HEK293 (cell line): ENCODE data around the gene CYP4F2.

Experiments
- BCL11B ChIP-seq: fragments of 450-650 bp; formaldehyde crosslinking; IDR thresholded peaks from 2 replicates; pipeline ENCODE4 v1.5.1; 2016; ENCODE audit warnings: low read depth, missing biosample characterization, missing genetic modification characterization
- HOXA7 ChIP-seq: sonication (generic); formaldehyde crosslinking; IDR thresholded peaks from 2 replicates; pipeline ENCODE4 v1.8.1; 2022; ENCODE audit warnings: missing genetic modification reagents, borderline replicate concordance
- HOXD13 ChIP-seq: sonication (generic); formaldehyde crosslinking; IDR thresholded peaks from 2 replicates; pipeline ENCODE4 v1.8.0; 2022; ENCODE audit warnings: missing genetic modification reagents, borderline replicate concordance
- KLF8 ChIP-seq: fragments of 450-650 bp; formaldehyde crosslinking; IDR thresholded peaks from 2 replicates; pipeline ENCODE4 v1.5.1; 2016; ENCODE audit warnings: missing biosample characterization, missing genetic modification characterization
- MZF1 ChIP-seq: fragments of 450-650 bp; formaldehyde crosslinking; IDR thresholded peaks from 2 replicates; pipeline ENCODE4 v1.5.1; 2017; ENCODE audit warnings: missing biosample characterization, missing genetic modification characterization, borderline replicate concordance
- SALL2 ChIP-seq: fragments of 450-650 bp; formaldehyde crosslinking; IDR thresholded peaks from 2 replicates; pipeline ENCODE4 v1.5.0; 2017; ENCODE audit warnings: missing biosample characterization, mild to moderate bottlenecking, missing genetic modification characterization, borderline replicate concordance
- SETDB1 ChIP-seq: IDR thresholded peaks from one replicate; pipeline ENCODE4 v1.6.1; 2017; ENCODE audit warnings: mild to moderate bottlenecking, low read length, moderate library complexity, mixed read lengths; ENCODE audit not compliant: insufficient read length
- SP7 ChIP-seq: fragments of 450-650 bp; formaldehyde crosslinking; IDR thresholded peaks from 2 replicates; pipeline ENCODE4 v1.5.1; 2016; ENCODE audit warnings: missing biosample characterization, missing genetic modification characterization
- YY2 ChIP-seq: fragments of 450-650 bp; formaldehyde crosslinking; IDR thresholded peaks from 2 replicates; pipeline ENCODE4 v1.5.1; 2016; ENCODE audit warnings: missing biosample characterization, missing genetic modification characterization
- ZBTB20 ChIP-seq: fragments of 450-650 bp; formaldehyde crosslinking; IDR thresholded peaks from 2 replicates; pipeline ENCODE4 v1.5.1; 2016; ENCODE audit warnings: missing biosample characterization, missing genetic modification characterization
- ZBTB7A ChIP-seq: fragments of 450-650 bp; formaldehyde crosslinking; IDR thresholded peaks from 2 replicates; pipeline ENCODE4 v1.5.1; 2016; ENCODE audit warnings: low read depth, missing biosample characterization, missing genetic modification characterization
- ZNF112 ChIP-seq: fragments of 450-650 bp; formaldehyde crosslinking; IDR thresholded peaks from 2 replicates; pipeline ENCODE4 v1.5.0; 2017; ENCODE audit warnings: missing biosample characterization, missing genetic modification characterization
- ZNF133 ChIP-seq: fragments of 450-650 bp; formaldehyde crosslinking; IDR thresholded peaks from 2 replicates; pipeline ENCODE4 v1.5.1; 2016; ENCODE audit warnings: missing biosample characterization, missing genetic modification characterization
- ZNF146 ChIP-seq: fragments of 450-650 bp; formaldehyde crosslinking; IDR thresholded peaks from 2 replicates; pipeline ENCODE4 v1.5.1; 2016; ENCODE audit warnings: missing biosample characterization, missing genetic modification characterization
- ZNF175 ChIP-seq: fragments of 450-650 bp; formaldehyde crosslinking; IDR thresholded peaks from 2 replicates; pipeline ENCODE4 v1.5.1; 2016; ENCODE audit warnings: missing biosample characterization, missing genetic modification characterization
- ZNF184 ChIP-seq: fragments of 450-650 bp; IDR thresholded peaks from 2 replicates; pipeline ENCODE4 v1.5.1; 2018; ENCODE audit warnings: missing biosample characterization, mild to moderate bottlenecking, missing genetic modification characterization
- ZNF239 ChIP-seq: fragments of 450-650 bp; formaldehyde crosslinking; IDR thresholded peaks from 2 replicates; pipeline ENCODE4 v1.5.1; 2016; ENCODE audit warnings: missing biosample characterization, missing genetic modification characterization
- ZNF302 ChIP-seq: fragments of 450-650 bp; formaldehyde crosslinking; IDR thresholded peaks from 2 replicates; pipeline ENCODE4 v1.5.1; 2016; ENCODE audit warnings: missing biosample characterization, missing genetic modification characterization, low read depth
- ZNF335 ChIP-seq: fragments of 450-650 bp; formaldehyde crosslinking; conservative IDR thresholded peaks from 2 replicates; pipeline ENCODE4 v1.5.1; 2016; ENCODE audit warnings: missing biosample characterization, missing genetic modification characterization
- ZNF350 ChIP-seq: fragments of 450-650 bp; formaldehyde crosslinking; IDR thresholded peaks from 2 replicates; pipeline ENCODE4 v1.5.0; 2017; ENCODE audit warnings: missing biosample characterization, mild to moderate bottlenecking, missing genetic modification characterization
- ZNF610 ChIP-seq: fragments of 450-650 bp; formaldehyde crosslinking; IDR thresholded peaks from 2 replicates; pipeline ENCODE4 v1.5.1; 2016; ENCODE audit warnings: missing biosample characterization, missing genetic modification characterization, borderline replicate concordance
- ZNF626 ChIP-seq: fragments of 450-650 bp; sonication (Bioruptor Pico); formaldehyde crosslinking; IDR thresholded peaks from 2 replicates; pipeline ENCODE4 v1.5.1; 2018; ENCODE audit warnings: missing biosample characterization, missing genetic modification characterization, inconsistent platforms
- ZNF670 ChIP-seq: fragments of 450-650 bp; formaldehyde crosslinking; IDR thresholded peaks from 2 replicates; pipeline ENCODE4 v1.5.1; 2016; ENCODE audit warnings: missing biosample characterization, missing genetic modification characterization, low read depth
- ZNF701 ChIP-seq: fragments of 450-650 bp; formaldehyde crosslinking; IDR thresholded peaks from 2 replicates; pipeline ENCODE4 v1.5.1; 2016; ENCODE audit warnings: missing biosample characterization, missing genetic modification characterization
- ZNF792 ChIP-seq: fragments of 450-650 bp; formaldehyde crosslinking; IDR thresholded peaks from 2 replicates; pipeline ENCODE4 v1.5.1; 2016; ENCODE audit warnings: missing biosample characterization, missing genetic modification characterization
- ZNF837 ChIP-seq: fragments of 450-650 bp; formaldehyde crosslinking; IDR thresholded peaks from 2 replicates; pipeline ENCODE4 v1.5.1; 2016; ENCODE audit warnings: missing biosample characterization, missing genetic modification characterization
- TF ChIP-seq, protein P1 (sequence below): fragments of 450-650 bp; formaldehyde crosslinking; IDR thresholded peaks from 2 replicates; pipeline ENCODE4 v1.5.1; 2016; ENCODE audit warnings: missing biosample characterization, missing genetic modification characterization
- TF ChIP-seq, protein P2 (sequence below): fragments of 450-650 bp; formaldehyde crosslinking; conservative IDR thresholded peaks from 2 replicates; pipeline ENCODE4 v1.5.1; 2016; ENCODE audit warnings: low read depth, missing biosample characterization, missing genetic modification characterization
- TF ChIP-seq, protein P3 (sequence below): fragments of 450-650 bp; formaldehyde crosslinking; IDR thresholded peaks from 2 replicates; pipeline ENCODE4 v1.5.1; 2016; ENCODE audit warnings: missing biosample characterization, missing genetic modification characterization
- TF ChIP-seq, protein P4 (sequence below): IDR thresholded peaks from 2 replicates; pipeline ENCODE4 v1.6.1; 2011; ENCODE audit warnings: mild to moderate bottlenecking, low read depth, low read length, borderline replicate concordance
- TF ChIP-seq, protein P5 (sequence below): fragments of 450-650 bp; formaldehyde crosslinking; IDR thresholded peaks from 2 replicates; pipeline ENCODE4 v1.5.1; 2016; ENCODE audit warnings: missing biosample characterization, missing genetic modification characterization

CYP4F2 gene

DNA sequence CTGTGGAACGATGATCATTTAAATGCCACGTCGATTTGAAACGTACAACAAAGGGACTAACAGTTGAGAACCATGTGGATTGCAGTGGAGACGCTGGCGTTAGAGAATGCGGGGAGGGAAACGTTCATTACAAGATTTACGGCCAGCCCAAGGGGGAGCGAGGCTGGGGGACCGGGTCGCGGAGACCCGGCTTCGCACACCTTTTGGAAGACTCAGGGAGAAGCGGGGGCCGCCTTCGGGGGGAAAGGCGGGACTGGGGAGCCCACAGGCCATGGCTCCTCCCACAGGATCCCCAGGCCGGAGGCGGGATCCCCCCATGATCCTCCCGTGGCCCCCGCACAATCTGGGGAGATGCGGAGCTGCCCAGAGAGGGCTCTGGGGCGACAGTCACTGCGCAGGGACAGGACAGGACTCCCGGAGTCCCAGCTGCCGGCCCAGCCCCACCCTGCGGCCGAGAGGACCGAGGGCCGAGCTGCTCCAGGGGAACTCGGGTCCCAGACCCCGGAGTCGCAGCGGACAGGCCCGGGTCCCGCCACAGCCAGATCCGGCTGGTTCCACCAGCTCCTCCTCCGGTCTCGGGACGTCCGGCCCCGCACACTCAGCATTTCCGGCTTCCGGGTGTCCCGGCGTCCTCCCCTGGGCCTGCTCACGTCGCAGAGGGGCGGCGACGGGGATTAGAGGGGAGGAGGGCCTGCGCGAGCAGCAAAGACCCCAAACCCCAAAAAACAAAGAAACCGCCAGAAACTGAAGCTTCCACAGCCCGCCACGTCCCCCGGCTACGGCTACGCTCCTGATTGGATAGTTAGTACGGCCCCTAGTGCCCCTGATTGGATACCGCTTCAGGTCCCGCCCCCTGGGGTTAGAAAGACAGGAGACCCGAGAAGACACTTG is 61.3 kb downstream of the CYP4F2 start (continued):
- TF ChIP-seq, protein P1, sequence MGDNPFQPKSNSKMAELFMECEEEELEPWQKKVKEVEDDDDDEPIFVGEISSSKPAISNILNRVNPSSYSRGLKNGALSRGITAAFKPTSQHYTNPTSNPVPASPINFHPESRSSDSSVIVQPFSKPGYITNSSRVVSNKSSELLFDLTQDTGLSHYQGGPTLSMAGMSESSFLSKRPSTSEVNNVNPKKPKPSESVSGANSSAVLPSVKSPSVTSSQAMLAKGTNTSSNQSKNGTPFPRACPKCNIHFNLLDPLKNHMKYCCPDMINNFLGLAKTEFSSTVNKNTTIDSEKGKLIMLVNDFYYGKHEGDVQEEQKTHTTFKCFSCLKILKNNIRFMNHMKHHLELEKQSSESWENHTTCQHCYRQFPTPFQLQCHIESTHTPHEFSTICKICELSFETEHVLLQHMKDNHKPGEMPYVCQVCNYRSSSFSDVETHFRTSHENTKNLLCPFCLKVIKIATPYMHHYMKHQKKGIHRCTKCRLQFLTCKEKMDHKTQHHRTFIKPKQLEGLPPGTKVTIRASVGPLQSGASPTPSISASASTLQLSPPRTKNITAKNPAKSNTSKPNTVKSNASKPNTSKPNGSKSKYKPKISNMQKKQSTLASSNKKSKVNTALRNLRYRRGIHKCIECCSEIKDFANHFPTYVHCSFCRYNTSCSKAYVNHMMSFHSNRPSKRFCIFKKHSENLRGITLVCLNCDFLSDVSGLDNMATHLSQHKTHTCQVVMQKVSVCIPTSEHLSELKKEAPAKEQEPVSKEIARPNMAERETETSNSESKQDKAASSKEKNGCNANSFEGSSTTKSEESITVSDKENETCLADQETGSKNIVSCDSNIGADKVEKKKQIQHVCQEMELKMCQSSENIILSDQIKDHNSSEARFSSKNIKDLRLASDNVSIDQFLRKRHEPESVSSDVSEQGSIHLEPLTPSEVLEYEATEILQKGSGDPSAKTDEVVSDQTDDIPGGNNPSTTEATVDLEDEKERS (tag by site-specific recombination) = no peak
- TF ChIP-seq ZNF146 (tag by site-specific recombination) = no peak
- peak; percentile 50 for TF ChIP-seq SP7
- TF ChIP-seq ZNF610 (tag by site-specific recombination) = no peak
- TF ChIP-seq, protein P2, sequence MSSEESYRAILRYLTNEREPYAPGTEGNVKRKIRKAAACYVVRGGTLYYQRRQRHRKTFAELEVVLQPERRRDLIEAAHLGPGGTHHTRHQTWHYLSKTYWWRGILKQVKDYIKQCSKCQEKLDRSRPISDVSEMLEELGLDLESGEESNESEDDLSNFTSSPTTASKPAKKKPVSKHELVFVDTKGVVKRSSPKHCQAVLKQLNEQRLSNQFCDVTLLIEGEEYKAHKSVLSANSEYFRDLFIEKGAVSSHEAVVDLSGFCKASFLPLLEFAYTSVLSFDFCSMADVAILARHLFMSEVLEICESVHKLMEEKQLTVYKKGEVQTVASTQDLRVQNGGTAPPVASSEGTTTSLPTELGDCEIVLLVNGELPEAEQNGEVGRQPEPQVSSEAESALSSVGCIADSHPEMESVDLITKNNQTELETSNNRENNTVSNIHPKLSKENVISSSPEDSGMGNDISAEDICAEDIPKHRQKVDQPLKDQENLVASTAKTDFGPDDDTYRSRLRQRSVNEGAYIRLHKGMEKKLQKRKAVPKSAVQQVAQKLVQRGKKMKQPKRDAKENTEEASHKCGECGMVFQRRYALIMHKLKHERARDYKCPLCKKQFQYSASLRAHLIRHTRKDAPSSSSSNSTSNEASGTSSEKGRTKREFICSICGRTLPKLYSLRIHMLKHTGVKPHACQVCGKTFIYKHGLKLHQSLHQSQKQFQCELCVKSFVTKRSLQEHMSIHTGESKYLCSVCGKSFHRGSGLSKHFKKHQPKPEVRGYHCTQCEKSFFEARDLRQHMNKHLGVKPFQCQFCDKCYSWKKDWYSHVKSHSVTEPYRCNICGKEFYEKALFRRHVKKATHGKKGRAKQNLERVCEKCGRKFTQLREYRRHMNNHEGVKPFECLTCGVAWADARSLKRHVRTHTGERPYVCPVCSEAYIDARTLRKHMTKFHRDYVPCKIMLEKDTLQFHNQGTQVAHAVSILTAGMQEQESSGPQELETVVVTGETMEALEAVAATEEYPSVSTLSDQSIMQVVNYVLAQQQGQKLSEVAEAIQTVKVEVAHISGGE (tag by site-specific recombination) = peak; percentile 98
- no peak for TF ChIP-seq ZNF112 (tag by site-specific recombination)
- no peak for TF ChIP-seq SETDB1
- no peak for TF ChIP-seq ZNF626 (tag by site-specific recombination)
- no peak for TF ChIP-seq ZNF670
- TF ChIP-seq HOXD13 (CRISPR knock-in tag) = no peak
- no peak for TF ChIP-seq YY2
- no peak for TF ChIP-seq ZNF792 (tag by site-specific recombination)
- peak; percentile 83 for TF ChIP-seq ZNF335 (tag by site-specific recombination)
- no peak for TF ChIP-seq HOXA7 (CRISPR knock-in tag)
- TF ChIP-seq, protein P3, sequence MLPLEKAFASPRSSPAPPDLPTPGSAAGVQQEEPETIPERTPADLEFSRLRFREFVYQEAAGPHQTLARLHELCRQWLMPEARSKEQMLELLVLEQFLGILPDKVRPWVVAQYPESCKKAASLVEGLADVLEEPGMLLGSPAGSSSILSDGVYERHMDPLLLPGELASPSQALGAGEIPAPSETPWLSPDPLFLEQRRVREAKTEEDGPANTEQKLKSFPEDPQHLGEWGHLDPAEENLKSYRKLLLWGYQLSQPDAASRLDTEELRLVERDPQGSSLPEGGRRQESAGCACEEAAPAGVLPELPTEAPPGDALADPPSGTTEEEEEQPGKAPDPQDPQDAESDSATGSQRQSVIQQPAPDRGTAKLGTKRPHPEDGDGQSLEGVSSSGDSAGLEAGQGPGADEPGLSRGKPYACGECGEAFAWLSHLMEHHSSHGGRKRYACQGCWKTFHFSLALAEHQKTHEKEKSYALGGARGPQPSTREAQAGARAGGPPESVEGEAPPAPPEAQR (tag by site-specific recombination) = no peak
- TF ChIP-seq ZNF837 (tag by site-specific recombination) = no peak
- TF ChIP-seq ZNF350 (tag by site-specific recombination) = no peak
- TF ChIP-seq, protein P4, sequence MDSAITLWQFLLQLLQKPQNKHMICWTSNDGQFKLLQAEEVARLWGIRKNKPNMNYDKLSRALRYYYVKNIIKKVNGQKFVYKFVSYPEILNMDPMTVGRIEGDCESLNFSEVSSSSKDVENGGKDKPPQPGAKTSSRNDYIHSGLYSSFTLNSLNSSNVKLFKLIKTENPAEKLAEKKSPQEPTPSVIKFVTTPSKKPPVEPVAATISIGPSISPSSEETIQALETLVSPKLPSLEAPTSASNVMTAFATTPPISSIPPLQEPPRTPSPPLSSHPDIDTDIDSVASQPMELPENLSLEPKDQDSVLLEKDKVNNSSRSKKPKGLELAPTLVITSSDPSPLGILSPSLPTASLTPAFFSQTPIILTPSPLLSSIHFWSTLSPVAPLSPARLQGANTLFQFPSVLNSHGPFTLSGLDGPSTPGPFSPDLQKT = no peak
- no peak for TF ChIP-seq BCL11B
- TF ChIP-seq ZNF239 = no peak
- TF ChIP-seq SALL2 (tag by site-specific recombination) = no peak
- TF ChIP-seq ZNF184 (tag by site-specific recombination) = no peak
- no peak for TF ChIP-seq MZF1 (tag by site-specific recombination)
- TF ChIP-seq, protein P5, sequence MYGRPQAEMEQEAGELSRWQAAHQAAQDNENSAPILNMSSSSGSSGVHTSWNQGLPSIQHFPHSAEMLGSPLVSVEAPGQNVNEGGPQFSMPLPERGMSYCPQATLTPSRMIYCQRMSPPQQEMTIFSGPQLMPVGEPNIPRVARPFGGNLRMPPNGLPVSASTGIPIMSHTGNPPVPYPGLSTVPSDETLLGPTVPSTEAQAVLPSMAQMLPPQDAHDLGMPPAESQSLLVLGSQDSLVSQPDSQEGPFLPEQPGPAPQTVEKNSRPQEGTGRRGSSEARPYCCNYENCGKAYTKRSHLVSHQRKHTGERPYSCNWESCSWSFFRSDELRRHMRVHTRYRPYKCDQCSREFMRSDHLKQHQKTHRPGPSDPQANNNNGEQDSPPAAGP (tag by site-specific recombination) = no peak
- TF ChIP-seq ZNF302 (tag by site-specific recombination) = no peak
- no peak for TF ChIP-seq ZBTB7A
- 0 out of 2 replicates have a peak, but pooled peaks have one; percentile 28 for TF ChIP-seq KLF8 (tag by site-specific recombination)
- TF ChIP-seq ZNF701 (tag by site-specific recombination) = peak; percentile 75; the same call in 1 of the 2 replicates
- TF ChIP-seq ZNF133 = no peak
- no peak for TF ChIP-seq ZNF175
- TF ChIP-seq ZBTB20 (tag by site-specific recombination) = peak; percentile 84
